GM15510 (cell line): ENCODE results near the gene FLRT1.

Experiments
- POLR2A ChIP-seq: IDR thresholded peaks from 3 replicates; pipeline ENCODE4 v1.6.1; 2011; ENCODE audit warnings: borderline replicate concordance; ENCODE audit not compliant: insufficient read length; ENCODE audit errors: extremely low read depth

Gene FLRT1

DNA sequence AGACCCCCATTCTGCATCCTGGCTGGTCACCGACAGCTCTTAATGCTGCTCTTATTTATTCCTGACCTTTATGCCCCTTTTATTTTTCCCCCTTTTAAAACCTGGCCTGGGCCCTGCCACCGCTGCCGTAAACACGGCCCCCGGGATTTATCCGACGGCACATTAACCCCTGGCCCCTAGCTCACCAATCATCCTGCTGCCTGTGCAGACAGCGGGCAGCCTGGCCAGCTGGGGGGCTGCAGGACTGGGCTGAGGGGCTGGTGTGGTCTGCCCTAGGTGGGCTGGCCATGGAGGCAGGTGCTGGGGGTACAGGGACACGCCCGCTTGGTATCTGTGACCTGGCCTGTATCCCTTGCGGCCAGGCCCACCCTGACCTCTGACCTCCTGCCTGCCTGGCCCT lies 21.4 kb upstream of the FLRT1 start:
- no peak for TF ChIP-seq POLR2A

- TF ChIP-seq POLR2A: no peak
Measured at GRCh38 chr11:64015510-64015909, 20.2 kb upstream of the FLRT1 start.

DNA sequence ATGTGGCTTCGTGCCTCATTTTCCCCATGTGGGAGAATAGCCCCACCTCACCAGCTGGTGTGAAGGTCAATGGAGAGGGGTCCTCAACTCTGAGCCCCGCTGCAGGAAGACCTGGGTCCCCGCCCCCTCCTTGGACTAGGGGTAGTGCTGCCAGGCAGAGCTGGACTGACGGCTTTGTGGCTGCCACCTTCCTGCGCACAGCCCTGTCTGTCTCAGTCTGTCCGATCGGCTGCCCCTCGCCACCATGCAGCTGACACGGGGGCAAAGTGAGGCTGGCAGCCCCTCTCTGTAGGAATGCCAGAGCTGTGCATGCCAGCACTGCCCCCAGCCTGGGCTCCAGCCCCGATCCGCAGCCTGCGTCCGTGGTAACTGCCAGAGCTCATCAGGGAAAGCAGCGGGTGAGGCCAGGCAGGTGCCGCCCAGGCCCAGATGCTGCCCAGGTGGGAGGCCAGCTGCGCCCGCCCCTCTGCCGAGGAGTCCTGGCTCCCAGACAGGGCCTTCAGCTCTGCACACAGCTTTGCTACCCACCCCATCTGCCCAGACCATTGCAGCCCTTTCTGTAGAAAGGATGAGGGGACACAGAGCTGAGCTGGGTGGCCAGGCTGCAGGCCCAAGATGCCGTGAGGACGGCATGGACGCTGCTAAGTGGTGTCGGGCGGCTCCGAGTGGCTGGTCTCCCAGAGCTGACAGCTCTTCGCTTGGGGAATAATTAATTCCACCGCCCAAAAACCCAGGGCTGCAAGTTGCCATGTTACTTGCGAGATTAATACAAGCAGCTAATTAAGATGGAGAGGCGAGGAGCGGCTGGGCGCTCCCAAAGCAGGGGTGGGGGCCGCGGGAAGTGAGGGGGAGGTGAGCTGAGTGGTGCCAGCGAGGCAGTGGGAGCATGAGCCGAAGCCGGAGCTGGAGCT lies 19.5 kb upstream of the FLRT1 start:
- TF ChIP-seq POLR2A: no peak

GRCh38 chr11:64017945-64018224 lies 17.8 kb upstream of the FLRT1 start:
- no peak for TF ChIP-seq POLR2A

DNA sequence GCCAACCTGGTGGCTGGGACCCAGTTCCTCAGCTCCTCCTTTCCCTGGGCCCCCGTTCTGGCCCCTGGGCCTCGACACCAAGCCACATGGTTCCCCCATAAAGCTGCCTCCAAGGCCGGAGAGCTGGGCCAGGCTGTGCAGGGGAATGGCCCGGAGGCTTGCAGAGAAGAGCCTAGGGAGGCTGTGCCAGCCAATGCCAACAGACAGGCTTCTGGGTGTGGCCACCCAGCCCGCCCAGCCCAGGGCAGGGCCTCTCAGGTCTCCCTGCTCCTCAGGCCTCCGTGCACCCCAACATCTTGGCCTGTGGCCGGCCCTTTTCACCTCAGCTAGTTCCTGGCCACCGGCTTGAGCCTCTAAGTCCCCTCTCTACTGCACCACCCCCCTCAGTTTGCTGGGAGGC lies 17.4 kb upstream of the FLRT1 start:
- TF ChIP-seq POLR2A: no peak

GRCh38 chr11:64019106-64020037 lies 16.4 kb upstream of the FLRT1 start:
- no peak for TF ChIP-seq POLR2A

DNA sequence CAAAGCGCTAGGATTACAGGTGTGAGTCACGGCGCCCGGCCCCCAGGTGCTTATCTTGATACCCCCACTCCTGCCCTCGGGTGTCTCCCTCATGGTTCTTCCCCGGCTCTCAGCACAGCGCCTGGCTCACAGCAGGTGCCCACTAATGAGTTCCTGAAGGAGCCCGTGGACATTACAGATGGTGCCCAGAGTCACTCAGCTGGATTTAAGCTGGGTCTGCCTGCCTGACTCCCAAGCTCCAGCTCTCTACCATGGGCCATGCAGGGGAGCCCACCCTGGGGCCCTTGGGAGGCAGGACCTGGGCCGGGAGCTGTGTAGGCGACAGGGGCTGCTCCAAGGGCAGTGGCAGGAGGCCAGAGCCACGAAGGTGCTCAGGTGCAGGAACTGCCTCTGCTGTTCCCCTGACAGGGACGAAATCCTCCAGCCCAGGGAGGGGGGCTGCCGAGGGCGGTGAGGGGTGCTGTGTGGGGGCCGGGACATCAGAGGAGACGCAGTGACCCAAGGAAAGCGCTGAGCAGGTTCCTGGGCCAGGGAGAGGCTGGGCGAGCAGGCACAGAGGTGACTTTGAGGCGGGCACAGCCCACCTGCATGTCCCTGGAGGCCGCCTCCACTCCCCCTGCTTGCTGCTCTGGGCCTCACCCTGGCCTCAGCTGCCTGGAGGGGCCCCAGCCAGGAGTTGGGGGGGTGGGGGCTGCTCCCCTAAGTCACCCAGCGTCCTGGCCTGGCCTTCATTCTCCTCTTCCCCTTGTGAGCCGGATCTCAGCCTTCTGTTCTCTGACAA lies 14.6 kb upstream of the FLRT1 start:
- no peak for TF ChIP-seq POLR2A

DNA sequence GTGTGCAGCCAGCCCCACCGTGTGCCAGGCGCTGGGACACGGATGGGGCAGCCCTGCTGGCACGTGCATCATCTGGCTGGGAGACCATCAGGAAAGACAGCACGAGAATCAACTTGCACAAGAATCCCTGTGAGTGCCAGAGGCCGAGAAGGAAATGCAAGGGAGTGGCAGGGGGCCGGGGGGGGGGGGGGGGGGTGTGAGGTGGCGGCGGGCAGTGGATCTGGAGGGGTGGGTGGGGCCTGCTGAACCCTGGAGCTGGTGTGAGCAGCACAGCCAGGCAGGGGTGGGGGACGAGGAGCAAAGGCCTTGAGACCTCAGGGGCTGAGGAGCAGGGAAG lies 14.0 kb upstream of the FLRT1 start:
- no peak for TF ChIP-seq POLR2A

- no peak for TF ChIP-seq POLR2A
Measured at GRCh38 chr11:64022125-64022784, 13.5 kb upstream of the FLRT1 start.

DNA sequence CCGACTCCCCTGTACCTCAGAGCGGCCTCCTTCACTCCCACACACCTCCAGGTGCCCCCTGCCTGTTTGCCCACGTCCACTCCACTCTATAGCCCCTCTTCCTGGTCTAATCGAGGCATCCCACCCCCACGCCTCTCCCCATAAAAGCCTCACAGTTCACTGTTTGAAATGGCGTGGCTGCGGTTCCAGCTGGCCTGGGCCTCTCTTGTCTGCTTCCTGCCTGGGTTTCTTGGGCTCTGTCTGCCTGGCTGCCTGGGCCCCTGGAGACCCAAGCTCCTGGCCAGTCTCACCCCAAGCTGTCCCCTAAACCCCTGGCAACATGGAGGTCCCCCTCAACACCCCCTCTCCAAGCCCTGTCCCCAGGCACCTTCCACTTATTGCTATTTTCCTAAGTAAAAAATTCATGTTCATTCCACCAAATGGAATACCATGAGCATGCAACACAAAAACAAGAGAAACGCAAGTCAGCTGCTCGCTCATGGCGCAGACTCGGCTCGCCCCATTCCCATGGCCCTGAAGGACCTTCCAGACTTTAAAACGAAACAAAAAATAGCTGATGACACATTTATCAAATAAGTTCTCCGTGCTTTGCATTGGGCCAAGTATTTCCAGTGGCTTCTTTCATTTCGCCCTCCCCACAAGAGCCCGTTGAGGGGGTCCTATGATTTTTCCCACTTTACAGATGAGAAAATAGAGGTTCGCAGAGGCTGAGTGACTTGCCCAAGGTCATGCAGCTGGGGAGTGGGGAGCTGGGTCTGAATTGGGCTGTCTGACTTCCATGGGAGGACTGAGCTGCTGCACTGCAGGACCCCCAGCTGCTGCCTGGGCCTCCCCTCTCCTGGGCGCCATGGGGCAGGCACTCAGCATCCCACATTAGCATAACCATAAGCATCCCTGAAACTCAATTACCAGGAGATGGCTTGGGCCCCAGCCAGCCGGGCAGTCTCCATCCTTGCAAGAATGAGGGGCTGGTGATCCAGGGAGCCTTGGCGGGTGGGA lies 11.7 kb upstream of the FLRT1 start:
- TF ChIP-seq POLR2A: no peak

GRCh38 chr11:64025205-64025604 lies 10.5 kb upstream of the FLRT1 start:
- no peak for TF ChIP-seq POLR2A

- TF ChIP-seq POLR2A: no peak
Measured at GRCh38 chr11:64026575-64027205, 9.0 kb upstream of the FLRT1 start.

- no peak for TF ChIP-seq POLR2A
Measured at GRCh38 chr11:64027651-64028397, 7.9 kb upstream of the FLRT1 start.
